IMR-90 (cell line): ENCODE data around the gene SUGT1. TPM values are rescaled to one million over a fixed set of nuclear protein-coding genes. Genes with fewer than 3 reads are reported as not detected.

Experiments used
- ATAC-seq: fragments of 200-7000 bp; cut with Tn5 transposase; 2 replicates; pipeline ENCODE4 v1.9.1; 2020; ENCODE audit warnings: low read depth, mild to moderate bottlenecking, moderate library complexity
- BruUV-seq: library from RNA; stranded (reverse); fragments of 400-500 nt; replicated peaks from 2 replicates; lab custom pipeline; 2021; lab: Mats Ljungman, UMichigan
- CTCF ChIA-PET: fragments of 300-600 bp; formaldehyde crosslinking; extraction: SDS; loops from one replicate; lab custom pipeline; 2021; ENCODE audit warnings: antibody characterized with exemption; lab: Yijun Ruan, JAX
- POLR2A ChIA-PET: fragments of 300-600 bp; sonication (Branson Sonifier 250); formaldehyde crosslinking; loops from one replicate; lab custom pipeline; 2022; ENCODE audit warnings: antibody characterized with exemption; ENCODE audit not compliant: unreplicated experiment; lab: Charles Lee
- DNase-seq: peaks from one replicate; pipeline ENCODE4 v3.0.0; 2013
- H2AFZ ChIP-seq: replicated peaks from 2 replicates; pipeline ENCODE3; 2013; ENCODE audit warnings: low read length, mild to moderate bottlenecking; ENCODE audit not compliant: poor library complexity
- H2AK5ac ChIP-seq: 2 replicates; pipeline ENCODE4 v1.6.1; 2013; ENCODE audit warnings: low read depth, low read length, inconsistent platforms
- H2AK9ac ChIP-seq: replicated peaks from 2 replicates; pipeline ENCODE3; 2013; ENCODE audit warnings: mild to moderate bottlenecking, low read depth, low read length, moderate library complexity; ENCODE audit not compliant: poor library complexity
- H2BK120ac ChIP-seq: 2 replicates; pipeline ENCODE4 v1.6.1; 2013; ENCODE audit warnings: low read depth, low read length, inconsistent platforms
- H2BK15ac ChIP-seq: 3 replicates; pipeline ENCODE4 v1.6.1; 2013; ENCODE audit warnings: low read depth, low read length, inconsistent platforms
- H2BK20ac ChIP-seq: 2 replicates; pipeline ENCODE4 v1.6.1; 2013; ENCODE audit warnings: low read depth, mild to moderate bottlenecking, inconsistent platforms, low read length, moderate library complexity
- H2BK5ac ChIP-seq: 2 replicates; pipeline ENCODE4 v1.6.1; 2013; ENCODE audit warnings: mild to moderate bottlenecking, low read depth, low read length, inconsistent platforms; ENCODE audit not compliant: poor library complexity, severe bottlenecking
- H3K14ac ChIP-seq: replicated peaks from 2 replicates; pipeline ENCODE4 v1.6.1; 2013; ENCODE audit warnings: low read depth, low read length, inconsistent platforms
- H3K18ac ChIP-seq: 2 replicates; pipeline ENCODE4 v1.6.1; 2013; ENCODE audit warnings: low read depth, low read length, control low read depth
- H3K23ac ChIP-seq: 2 replicates; pipeline ENCODE4 v1.6.1; 2013; ENCODE audit warnings: low read depth, low read length, inconsistent platforms
- H3K27ac ChIP-seq: 2 replicates; pipeline ENCODE4 v1.5.1; 2013; ENCODE audit warnings: mild to moderate bottlenecking, control low read depth, low read length; ENCODE audit not compliant: insufficient read depth
- H3K27me3 ChIP-seq: 2 replicates; pipeline ENCODE4 v1.6.1; 2013; ENCODE audit warnings: low read length; ENCODE audit not compliant: control insufficient read depth, insufficient read depth
- H3K36me3 ChIP-seq: 2 replicates; pipeline ENCODE4 v1.6.1; 2013; ENCODE audit warnings: low read length, mixed read lengths; ENCODE audit not compliant: control insufficient read depth, insufficient read depth
- H3K4ac ChIP-seq: 2 replicates; pipeline ENCODE4 v1.6.1; 2013; ENCODE audit warnings: low read depth, low read length, inconsistent platforms
- H3K4me1 ChIP-seq: 2 replicates; pipeline ENCODE4 v1.6.1; 2013; ENCODE audit warnings: low read length, mixed read lengths; ENCODE audit not compliant: control insufficient read depth, insufficient read depth
- H3K4me2 ChIP-seq: 2 replicates; pipeline ENCODE4 v1.6.1; 2013; ENCODE audit warnings: low read depth, mild to moderate bottlenecking, control low read depth, low read length, moderate library complexity
- H3K4me3 ChIP-seq: 2 replicates; pipeline ENCODE4 v1.5.1; 2013; ENCODE audit warnings: low read depth, mild to moderate bottlenecking, control low read depth, low read length, moderate library complexity; ENCODE audit not compliant: insufficient read depth
- H3K56ac ChIP-seq: 2 replicates; pipeline ENCODE4 v1.6.1; 2013; ENCODE audit warnings: low read length, inconsistent platforms; ENCODE audit not compliant: insufficient read depth; ENCODE audit errors: extremely low read depth
- H3K79me1 ChIP-seq, 2 experiments: 2 replicates each; pipeline ENCODE4 v1.6.1; 2013; ENCODE audit warnings: low read length in 2 of 2, inconsistent platforms in 1 of 2, low read depth in 1 of 2
- H3K9ac ChIP-seq: 2 replicates; pipeline ENCODE4 v1.6.1; 2013; ENCODE audit warnings: low read depth, low read length, control low read depth
- H3K9me1 ChIP-seq: 2 replicates; pipeline ENCODE4 v1.6.1; 2013; ENCODE audit warnings: low read length, inconsistent platforms; ENCODE audit not compliant: insufficient read depth
- H3K9me3 ChIP-seq: 2 replicates; pipeline ENCODE4 v1.6.1; 2013; ENCODE audit warnings: low read length; ENCODE audit not compliant: control insufficient read depth, insufficient read depth
- H4K20me1 ChIP-seq: 2 replicates; pipeline ENCODE4 v1.6.1; 2013; ENCODE audit warnings: low read length, inconsistent platforms; ENCODE audit not compliant: insufficient read depth
- H4K5ac ChIP-seq: 2 replicates; pipeline ENCODE4 v1.6.1; 2013; ENCODE audit warnings: mild to moderate bottlenecking, low read depth, low read length, control low read depth
- H4K8ac ChIP-seq, 2 experiments: 2 replicates each; pipeline ENCODE4 v1.6.1; 2013; ENCODE audit warnings: low read depth in 2 of 2, low read length in 2 of 2, control low read depth in 1 of 2, inconsistent platforms in 1 of 2
- H4K91ac ChIP-seq: 2 replicates; pipeline ENCODE4 v1.6.1; 2013; ENCODE audit warnings: low read depth, low read length, inconsistent platforms; ENCODE audit not compliant: insufficient read depth
- BHLHE40 ChIP-seq: fragments of 150-350 bp; IDR thresholded peaks from 2 replicates; pipeline ENCODE4 v1.6.1; 2016; ENCODE audit warnings: mild to moderate bottlenecking, low read depth, low read length
- CEBPB ChIP-seq: IDR thresholded peaks from 2 replicates; pipeline ENCODE4 v1.6.1; 2012; ENCODE audit warnings: low read depth, low read length, improper control_type of control experiment
- CHD1 ChIP-seq: IDR thresholded peaks from 2 replicates; pipeline ENCODE4 v1.6.1; 2012; ENCODE audit warnings: low read depth, low read length, improper control_type of control experiment
- ELK1 ChIP-seq: fragments of 150-350 bp; IDR thresholded peaks from 2 replicates; pipeline ENCODE4 v1.6.1; 2016; ENCODE audit warnings: low read depth, mild to moderate bottlenecking, low read length, moderate library complexity, borderline replicate concordance
- FOS ChIP-seq: fragments of 150-350 bp; IDR thresholded peaks from 2 replicates; pipeline ENCODE4 v1.6.1; 2016; ENCODE audit warnings: low read depth, low read length
- MAFK ChIP-seq: IDR thresholded peaks from 2 replicates; pipeline ENCODE4 v1.6.1; 2012; ENCODE audit warnings: low read depth, low read length, improper control_type of control experiment
- MAZ ChIP-seq: IDR thresholded peaks from 2 replicates; pipeline ENCODE4 v1.6.1; 2012; ENCODE audit warnings: low read depth, mild to moderate bottlenecking, low read length, improper control_type of control experiment, moderate library complexity, borderline replicate concordance
- MXI1 ChIP-seq: IDR thresholded peaks from 2 replicates; pipeline ENCODE4 v1.6.1; 2012; ENCODE audit warnings: low read depth, mild to moderate bottlenecking, low read length, moderate library complexity, borderline replicate concordance
- NFE2L2 ChIP-seq: fragments of 150-350 bp; IDR thresholded peaks from 2 replicates; pipeline ENCODE4 v1.6.1; 2016; ENCODE audit warnings: low read depth, mild to moderate bottlenecking, low read length
- POLR2A ChIP-seq: IDR thresholded peaks from 2 replicates; pipeline ENCODE4 v1.6.1; 2012; ENCODE audit warnings: mild to moderate bottlenecking, low read depth, low read length
- RAD21 ChIP-seq: IDR thresholded peaks from 2 replicates; pipeline ENCODE4 v1.6.1; 2012; ENCODE audit warnings: low read length, improper control_type of control experiment
- RCOR1 ChIP-seq: IDR thresholded peaks from 2 replicates; pipeline ENCODE4 v1.6.1; 2012; ENCODE audit warnings: mild to moderate bottlenecking, low read length, improper control_type of control experiment; ENCODE audit not compliant: insufficient replicate concordance
- RFX5 ChIP-seq: IDR thresholded peaks from 2 replicates; pipeline ENCODE4 v1.8.0; 2012; ENCODE audit warnings: low read depth, mild to moderate bottlenecking, low read length, moderate library complexity
- SMC3 ChIP-seq: fragments of 150-350 bp; IDR thresholded peaks from 2 replicates; pipeline ENCODE4 v1.6.1; 2016; ENCODE audit warnings: low read depth, mild to moderate bottlenecking, antibody characterized with exemption, low read length, moderate library complexity
- USF2 ChIP-seq: fragments of 150-350 bp; IDR thresholded peaks from 2 replicates; pipeline ENCODE4 v1.6.1; 2017; ENCODE audit warnings: mild to moderate bottlenecking, antibody characterized with exemption, low read length, low read depth
- WGBS, 2 experiments: methylation state at CpG; one replicate each; pipeline versions ENCODE4 v1.1.5 to v1.1.7; 2013; ENCODE audit warnings: missing lambda C conversion rate in 2 of 2; ENCODE audit not compliant: insufficient read length in 1 of 2; ENCODE audit errors: extremely low coverage in 2 of 2; 5-methylcytosine and 5-hydroxymethylcytosine counted together
- dilution Hi-C: fragments of 300-500 bp; cut with HindIII; formaldehyde crosslinking; loops from one replicate; pipeline ENCODE4 v1.14.3; 2018; ENCODE audit warnings: low sequenced_read_pairs; ENCODE audit not compliant: unreplicated experiment
- in situ Hi-C: fragments of 300-500 bp; cut with MboI; formaldehyde crosslinking; loops from 3 replicates; pipeline ENCODE4 v1.14.3; 2019; ENCODE audit warnings: low sequenced_read_pairs, inconsistent platforms, mixed read lengths
- intact Hi-C: fragments of 100-400 bp; cut with micrococcal nuclease; formaldehyde crosslinking; loops from 2 replicates; pipeline ENCODE4 v1.10.0; 2022
- polyA plus RNA-seq, 3 experiments: library from polyadenylated mRNA; depleted of rRNA; stranded (reverse); fragments of >200 nt; gene quantifications; 2 replicates each; pipeline ENCODE4 v1.2.3, GENCODE V29; 2012; ENCODE audit warnings: low replicate concordance in 1 of 3
- total RNA-seq: library from RNA; depleted of rRNA; stranded (reverse); fragments of >200 nt; gene quantifications from 2 replicates; pipeline ENCODE4 v1.2.3, GENCODE V29; 2012
- TF ChIP-seq, protein P1 (sequence below): conservative IDR thresholded peaks from 2 replicates; pipeline ENCODE4 v1.5.1; 2012; ENCODE audit warnings: mild to moderate bottlenecking, low read depth, low read length, improper control_type of control experiment

Gene SUGT1
- total and polyA plus RNA-seq, 2 of the 4 experiments (the other 2 are of a cell fraction) = 21.5 to 24.6 TPM

DNA sequence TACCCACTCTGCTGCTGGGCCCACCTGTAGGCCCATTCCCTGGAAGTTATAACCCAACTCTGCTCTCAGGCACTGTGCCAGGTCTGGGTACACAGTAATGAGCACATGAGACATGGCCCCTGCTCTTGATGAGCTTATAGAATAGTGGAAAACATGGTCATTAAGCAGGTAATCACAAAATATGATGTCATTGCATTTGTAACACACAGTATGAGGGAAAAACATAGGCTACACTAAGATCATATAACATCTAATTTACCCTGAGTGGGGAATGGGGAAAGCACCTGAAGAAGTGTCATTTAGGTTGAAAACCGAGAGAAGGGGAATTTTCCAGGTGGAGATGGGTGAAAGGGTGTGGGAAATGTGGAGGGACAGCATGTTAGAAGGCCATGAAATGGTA is 90.9 kb downstream of the SUGT1 start:
- in situ Hi-C loops (no loop called here), dilution Hi-C loops (no loop called here), intact Hi-C loops (no loop called here)
- no peak overlapping the region for H2BK20ac ChIP-seq
- H4K91ac ChIP-seq = no peak overlapping the region
- no peak overlapping the region for H2BK120ac ChIP-seq
- H3K56ac ChIP-seq = no peak overlapping the region
- BruUV-seq = no TSS peak
- no peak for TF ChIP-seq SMC3
- no peak for TF ChIP-seq RAD21
- TF ChIP-seq ELK1 = no peak
- no peak for TF ChIP-seq MAZ
- TF ChIP-seq CHD1 = no peak
- no peak for TF ChIP-seq FOS
- TF ChIP-seq NFE2L2 = no peak
- TF ChIP-seq USF2 = no peak
- no peak for TF ChIP-seq MXI1
- TF ChIP-seq RFX5 = no peak
- TF ChIP-seq, protein P1, sequence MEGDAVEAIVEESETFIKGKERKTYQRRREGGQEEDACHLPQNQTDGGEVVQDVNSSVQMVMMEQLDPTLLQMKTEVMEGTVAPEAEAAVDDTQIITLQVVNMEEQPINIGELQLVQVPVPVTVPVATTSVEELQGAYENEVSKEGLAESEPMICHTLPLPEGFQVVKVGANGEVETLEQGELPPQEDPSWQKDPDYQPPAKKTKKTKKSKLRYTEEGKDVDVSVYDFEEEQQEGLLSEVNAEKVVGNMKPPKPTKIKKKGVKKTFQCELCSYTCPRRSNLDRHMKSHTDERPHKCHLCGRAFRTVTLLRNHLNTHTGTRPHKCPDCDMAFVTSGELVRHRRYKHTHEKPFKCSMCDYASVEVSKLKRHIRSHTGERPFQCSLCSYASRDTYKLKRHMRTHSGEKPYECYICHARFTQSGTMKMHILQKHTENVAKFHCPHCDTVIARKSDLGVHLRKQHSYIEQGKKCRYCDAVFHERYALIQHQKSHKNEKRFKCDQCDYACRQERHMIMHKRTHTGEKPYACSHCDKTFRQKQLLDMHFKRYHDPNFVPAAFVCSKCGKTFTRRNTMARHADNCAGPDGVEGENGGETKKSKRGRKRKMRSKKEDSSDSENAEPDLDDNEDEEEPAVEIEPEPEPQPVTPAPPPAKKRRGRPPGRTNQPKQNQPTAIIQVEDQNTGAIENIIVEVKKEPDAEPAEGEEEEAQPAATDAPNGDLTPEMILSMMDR = no peak
- no peak for TF ChIP-seq CEBPB
- TF ChIP-seq BHLHE40 = no peak
- no peak for TF ChIP-seq POLR2A
- no peak for TF ChIP-seq MAFK
- TF ChIP-seq RCOR1 = no peak
- no peak overlapping the region for H3K18ac ChIP-seq
- H3K36me3 ChIP-seq = no peaks in the 10 kb centered on the region
- H2AK5ac ChIP-seq = no peak overlapping the region
- no peak overlapping the region for H3K4me3 ChIP-seq
- H3K27me3 ChIP-seq = peaks cover 23% of the 10 kb centered on the region
- H3K27ac ChIP-seq = no peak overlapping the region
- H3K9ac ChIP-seq = no peak overlapping the region
- H4K5ac ChIP-seq = no peak overlapping the region
- DNase-seq (no peak), ATAC-seq (no peak)
- H2BK15ac ChIP-seq = no peak overlapping the region
- H3K79me1 ChIP-seq = no peaks in the 10 kb centered on the region
- no peak overlapping the region for H2AFZ ChIP-seq
- H3K9me3 ChIP-seq = no peaks in the 10 kb centered on the region
- H3K4me1 ChIP-seq = no peaks in the 10 kb centered on the region; the same call in 1 of the 2 replicates
- H4K8ac ChIP-seq = no peak overlapping the region
- H2AK9ac ChIP-seq = no peak overlapping the region
- H2BK5ac ChIP-seq = no peak overlapping the region
- WGBS, 2 experiments = 20% methylated on average over 1 of the region's 1 CpG; no CpG with 5 or more reads in 1 of the 2 experiments
- no peak overlapping the region for H3K4me2 ChIP-seq
- ChIA-PET POLR2A (no interaction called here), CTCF (interaction anchor here (0.6 kb wide), 1 partner anchor 76 kb away, joined by 3 read pairs; no protein-coding TSS in a partner anchor)
- H3K4ac ChIP-seq = no peak overlapping the region
- no peak overlapping the region for H3K14ac ChIP-seq
- H3K23ac ChIP-seq = no peak overlapping the region
- H4K20me1 ChIP-seq = no peaks in the 10 kb centered on the region
- H3K9me1 ChIP-seq = no peaks in the 10 kb centered on the region
